ENCODE measurements around the gene CNTN4.

The CNTN4 gene

GRCh38 chr3:2856138-2857133, 757.8 kb downstream of the CNTN4 start:
- peak; percentile 30 for DNase-seq (ENCODE audit: low read depth)
- TF ChIP-seq CTCF (IDR thresholded peaks at IDR 0.05; ENCODE audit: insufficient read depth, low read depth, low read length, missing control alignments), result peak; percentile 6
- no peak overlapping the region for H3K4me3 ChIP-seq (ENCODE audit: low read depth, low read length)

GRCh38 chr3:2860626-2861025, 762.0 kb downstream of the CNTN4 start:
- H3K4me3 ChIP-seq (ENCODE audit: low read depth, low read length), result no peak overlapping the region
- no peak for TF ChIP-seq CTCF (IDR thresholded peaks at IDR 0.05; ENCODE audit: insufficient read depth, low read depth, low read length, missing control alignments)
- no peak for DNase-seq (ENCODE audit: low read depth)

- no peak for DNase-seq (ENCODE audit: low read depth)
- no peak for TF ChIP-seq CTCF (IDR thresholded peaks at IDR 0.05; ENCODE audit: insufficient read depth, low read depth, low read length, missing control alignments)
- H3K4me3 ChIP-seq (ENCODE audit: low read depth, low read length), result no peak overlapping the region
Observed at GRCh38 chr3:2861120-2861519, 762.5 kb downstream of the CNTN4 start.

- DNase-seq (ENCODE audit: low read depth), result peak; percentile 19
- H3K4me3 ChIP-seq (ENCODE audit: low read depth, low read length), result no peak overlapping the region
- no peak for TF ChIP-seq CTCF (IDR thresholded peaks at IDR 0.05; ENCODE audit: insufficient read depth, low read depth, low read length, missing control alignments)
Observed at GRCh38 chr3:2861920-2862319, 763.3 kb downstream of the CNTN4 start.

DNA sequence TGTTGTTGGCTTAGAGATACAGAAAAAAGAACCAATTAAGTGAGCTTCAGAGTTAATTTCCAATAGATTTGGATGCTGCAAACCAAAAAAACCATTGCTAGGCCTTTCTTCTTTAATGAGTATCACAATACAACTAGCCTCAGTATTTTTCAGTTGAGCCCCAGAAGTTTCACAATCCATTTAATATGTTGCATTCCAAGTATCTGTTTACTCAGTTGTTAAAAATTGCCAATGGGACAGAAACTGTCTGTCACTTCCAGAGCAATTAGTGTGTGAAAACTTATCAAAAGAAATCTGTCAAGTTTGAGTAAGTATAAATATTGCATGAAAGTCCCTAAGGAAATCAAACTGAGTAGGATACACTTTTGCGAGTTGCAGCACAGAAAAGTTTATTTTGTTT, 763.7 kb downstream of the CNTN4 start:
- DNase-seq (ENCODE audit: low read depth), result no peak
- H3K4me3 ChIP-seq (ENCODE audit: low read depth, low read length), result no peak overlapping the region
- no peak for TF ChIP-seq CTCF (IDR thresholded peaks at IDR 0.05; ENCODE audit: insufficient read depth, low read depth, low read length, missing control alignments)

DNA sequence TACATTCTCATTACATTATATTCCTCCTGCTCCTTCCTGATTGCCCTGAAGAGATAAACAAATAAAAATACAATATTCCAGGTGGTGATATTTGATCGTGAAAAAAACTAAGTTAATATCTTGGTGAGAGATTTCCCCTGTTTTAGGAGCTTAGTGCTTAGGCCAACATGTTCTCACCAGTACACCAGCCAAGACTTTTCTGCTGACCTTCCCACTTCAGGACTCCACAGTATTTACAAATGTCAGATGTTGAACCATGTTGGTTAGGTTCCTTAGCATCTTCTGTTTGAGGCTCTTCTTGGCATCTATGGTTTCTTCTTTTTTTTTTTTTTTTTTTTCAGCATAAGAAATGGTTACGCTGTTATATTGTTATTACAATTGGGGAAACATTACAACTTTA, 764.5 kb downstream of the CNTN4 start:
- H3K4me3 ChIP-seq (ENCODE audit: low read depth, low read length), result no peak overlapping the region
- no peak for TF ChIP-seq CTCF (IDR thresholded peaks at IDR 0.05; ENCODE audit: insufficient read depth, low read depth, low read length, missing control alignments)
- DNase-seq (ENCODE audit: low read depth), result no peak
